ENCODE measurements around the gene HPS4. TPM values are rescaled to one million over a fixed set of nuclear protein-coding genes. Genes with fewer than 3 reads are reported as not detected.

Gene HPS4
- total RNA-seq, 1 donor from 2014 or later, result 11.9 TPM

DNA sequence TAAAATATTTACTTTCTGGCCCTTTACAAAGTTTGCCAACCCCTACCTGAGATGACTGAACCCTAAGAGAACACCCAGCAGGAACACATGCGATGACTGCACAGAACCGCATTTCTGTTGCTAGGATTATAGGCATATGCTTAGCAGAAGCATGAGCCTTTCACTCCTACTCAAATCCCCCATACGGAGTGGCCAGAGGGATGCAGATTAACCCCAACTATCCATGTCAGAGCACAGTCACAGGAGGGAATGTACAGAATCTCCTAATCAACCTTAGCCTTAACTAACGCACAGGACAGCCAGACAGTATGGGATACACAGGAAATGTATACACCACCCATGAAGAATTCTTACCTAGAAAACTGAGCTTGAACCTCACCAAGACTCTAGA lies 6.2 kb downstream of the HPS4 start:
- intact Hi-C loops (cut with DNase I), result no loop called here
- DNase-seq (ENCODE audit: low spot score), result no peak

DNA sequence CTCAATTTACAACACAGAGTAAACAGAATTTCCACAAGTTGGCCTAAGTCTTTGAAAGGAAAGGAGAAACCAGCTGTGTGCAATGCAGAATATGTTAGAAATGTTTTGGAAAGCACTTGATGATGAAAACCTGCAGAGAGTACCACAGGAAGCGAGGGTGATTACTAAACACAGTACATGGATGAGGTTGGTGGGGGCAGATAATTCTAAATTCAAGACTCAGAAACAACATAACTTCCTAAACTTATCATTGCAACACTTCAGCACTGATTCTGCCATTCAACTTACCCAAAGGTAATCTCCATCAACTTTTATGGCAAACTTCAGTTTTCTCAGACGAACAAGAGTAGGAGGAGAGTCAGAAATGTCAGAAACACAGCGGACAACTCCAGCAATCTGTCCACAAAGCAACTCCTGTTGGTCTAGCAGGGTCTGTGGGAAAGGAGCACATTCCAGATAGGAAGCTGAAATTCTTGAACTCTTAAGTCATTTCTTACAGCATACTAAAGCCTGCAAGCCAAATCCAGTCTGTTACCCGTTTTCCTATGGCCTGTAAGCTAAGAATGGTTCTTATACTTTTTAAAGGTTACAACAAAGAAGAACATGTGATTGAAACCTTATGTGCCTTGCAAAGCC lies 6.8 kb downstream of the HPS4 start:
- intact Hi-C loops (cut with DNase I), result no loop called here
- no peak for DNase-seq (ENCODE audit: low spot score)

DNA sequence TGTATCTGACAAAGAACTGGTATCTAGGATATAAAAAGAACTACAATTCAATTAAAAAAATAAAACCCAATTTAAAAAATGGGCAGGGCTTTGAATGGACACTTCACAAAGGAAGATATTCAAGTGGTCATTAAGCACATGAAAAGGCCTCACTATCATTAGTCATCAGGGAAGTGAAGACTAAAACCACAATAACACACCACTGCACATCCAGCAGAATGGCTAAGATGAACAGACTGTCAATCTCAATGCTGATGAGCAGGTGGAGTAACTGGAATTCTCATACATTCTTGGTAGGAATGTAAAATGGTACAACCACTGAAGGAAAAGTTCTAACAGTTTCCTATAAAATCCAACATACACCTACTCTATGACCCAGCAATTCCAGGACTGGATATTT lies 8.9 kb downstream of the HPS4 start:
- intact Hi-C loops (cut with DNase I), result no loop called here
- no peak for DNase-seq (ENCODE audit: low spot score)

DNA sequence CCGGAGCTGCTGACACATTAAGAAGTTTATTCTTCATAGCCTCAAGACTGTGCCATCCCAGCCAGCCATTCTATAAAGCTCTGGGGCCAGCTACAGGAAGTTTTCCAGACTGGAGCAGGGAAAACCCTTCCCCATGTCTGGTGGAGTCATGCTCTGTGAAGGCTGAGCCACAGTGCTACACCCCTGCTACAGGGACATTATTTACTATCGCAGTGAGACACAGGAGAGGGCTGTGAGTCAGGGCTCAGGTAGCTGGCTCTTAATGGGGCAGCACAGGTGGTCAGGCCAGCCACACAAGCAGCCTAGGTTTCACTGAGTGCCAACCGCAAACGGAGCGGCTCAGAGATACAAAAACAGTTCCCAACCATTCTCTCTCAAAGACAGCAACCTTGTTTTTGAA lies 12.1 kb downstream of the HPS4 start:
- intact Hi-C loops (cut with DNase I), result no loop called here
- DNase-seq (ENCODE audit: low spot score), result no peak

DNA sequence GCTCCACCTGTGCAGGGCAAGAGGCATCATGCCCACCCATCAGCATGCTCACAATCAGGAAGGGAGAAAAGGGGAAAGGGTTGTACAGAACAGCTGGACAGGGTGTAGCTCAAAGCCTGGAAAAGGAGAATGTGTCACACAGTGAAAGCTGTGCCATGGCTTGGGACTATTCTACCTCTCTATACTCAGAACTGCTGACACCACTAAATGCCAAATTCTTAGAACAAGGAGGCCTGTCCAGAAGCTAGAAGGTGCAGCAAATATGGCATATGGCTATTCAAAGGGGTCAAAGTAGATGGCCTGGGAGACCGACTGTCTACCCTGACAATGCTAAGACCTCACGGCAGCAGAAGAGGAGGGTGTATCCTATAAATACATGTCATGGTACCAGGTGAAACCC lies 12.8 kb downstream of the HPS4 start:
- DNase-seq (ENCODE audit: low spot score), result no peak
- intact Hi-C loops (cut with DNase I), result no loop called here

DNA sequence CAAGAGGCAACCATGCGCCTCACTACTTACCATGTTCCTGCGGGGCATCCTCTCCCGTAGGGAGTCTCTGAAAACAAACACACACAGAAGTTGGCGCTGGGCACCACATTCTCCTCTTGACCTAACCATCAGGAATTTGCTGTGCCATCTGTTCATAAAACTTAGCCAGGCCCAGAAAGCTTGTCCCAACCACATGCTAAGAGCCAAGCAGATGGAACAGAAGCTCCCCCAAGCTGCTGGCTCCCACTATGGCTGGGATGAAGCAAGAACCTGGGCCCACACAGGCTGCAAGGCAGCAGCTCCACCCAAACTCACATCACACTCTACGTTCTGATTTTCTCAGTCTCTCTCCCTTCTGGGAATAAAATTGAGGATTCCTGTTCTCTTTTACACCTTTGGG lies 17.4 kb downstream of the HPS4 start:
- intact Hi-C loops (cut with DNase I), result no loop called here
- no peak for DNase-seq (ENCODE audit: low spot score)

DNA sequence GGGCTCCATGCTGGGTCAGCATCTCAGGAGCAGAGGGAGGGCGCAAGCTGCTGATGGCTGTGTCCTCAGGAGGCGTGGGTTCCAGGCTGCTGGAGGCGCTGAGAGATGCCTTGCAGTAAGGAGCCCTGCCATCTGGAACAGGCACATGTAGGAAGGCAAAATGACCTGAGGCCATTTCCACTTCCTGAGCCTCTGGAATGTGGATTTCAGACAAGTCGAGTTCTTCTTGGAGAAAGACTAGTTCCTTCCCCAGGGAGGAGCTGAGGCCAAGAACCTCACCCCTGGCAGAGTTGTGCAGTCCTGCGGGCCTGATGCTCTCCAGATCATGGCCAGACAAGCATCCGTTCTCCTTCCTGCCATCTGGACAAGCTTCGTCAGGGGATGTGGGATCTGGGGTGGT lies 19.3 kb downstream of the HPS4 start:
- intact Hi-C loops (cut with DNase I), result loop anchor here (5.0 kb wide), 1 partner anchor 97 kb away; no protein-coding TSS in a partner anchor
- no peak for DNase-seq (ENCODE audit: low spot score)

DNA sequence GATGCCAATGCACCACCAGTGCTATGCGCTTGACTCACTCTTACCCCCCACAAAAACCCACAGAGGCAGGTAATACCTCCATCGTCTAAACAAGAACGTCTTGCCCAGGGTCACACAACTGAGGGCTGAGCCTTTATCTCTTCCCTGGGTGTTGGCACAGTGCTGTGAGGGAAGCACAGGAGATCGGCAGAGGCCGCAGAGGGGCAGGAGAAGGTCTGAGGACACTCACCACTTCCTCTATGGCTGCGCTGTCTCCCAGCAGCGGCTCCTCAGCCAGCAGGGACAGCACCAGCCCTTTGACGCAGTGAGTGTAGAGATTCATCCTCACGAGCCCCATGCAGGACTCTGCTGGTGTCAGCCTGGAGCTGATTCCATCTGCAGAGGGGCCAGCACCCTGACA lies 19.9 kb downstream of the HPS4 start:
- no peak for DNase-seq (ENCODE audit: low spot score)
- intact Hi-C loops (cut with DNase I), result loop anchor here (5.0 kb wide), 1 partner anchor 96 kb away; no protein-coding TSS in a partner anchor

DNA sequence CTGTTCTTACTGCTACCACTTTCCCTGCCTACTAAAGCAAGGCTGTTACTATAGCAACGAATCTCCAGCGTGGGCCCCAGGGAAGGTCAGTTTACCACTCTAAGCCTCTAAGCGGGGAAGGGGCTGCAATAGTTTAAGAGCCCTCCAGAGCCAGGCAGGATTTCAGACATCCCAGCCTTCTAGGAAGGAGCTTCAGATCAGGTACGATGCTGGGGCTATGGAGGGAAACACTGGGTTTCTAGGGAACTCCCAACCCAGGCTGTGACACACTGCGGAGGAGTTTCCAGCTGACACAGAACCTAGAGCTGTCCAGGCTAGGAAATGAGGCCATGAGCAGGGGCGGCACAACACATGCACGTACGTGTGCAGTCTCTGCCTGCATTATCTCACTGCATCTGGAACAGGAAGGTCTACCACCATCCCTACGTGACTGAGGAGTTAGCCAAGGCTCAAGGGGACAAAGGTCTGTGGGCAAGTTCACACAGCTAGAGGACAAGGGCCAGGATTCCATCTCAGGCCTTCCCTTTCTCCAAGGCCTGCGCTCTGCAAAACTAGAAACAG lies 20.4 kb downstream of the HPS4 start:
- intact Hi-C loops (cut with DNase I), result loop anchor here (5.0 kb wide), 1 partner anchor 96 kb away; no protein-coding TSS in a partner anchor

DNA sequence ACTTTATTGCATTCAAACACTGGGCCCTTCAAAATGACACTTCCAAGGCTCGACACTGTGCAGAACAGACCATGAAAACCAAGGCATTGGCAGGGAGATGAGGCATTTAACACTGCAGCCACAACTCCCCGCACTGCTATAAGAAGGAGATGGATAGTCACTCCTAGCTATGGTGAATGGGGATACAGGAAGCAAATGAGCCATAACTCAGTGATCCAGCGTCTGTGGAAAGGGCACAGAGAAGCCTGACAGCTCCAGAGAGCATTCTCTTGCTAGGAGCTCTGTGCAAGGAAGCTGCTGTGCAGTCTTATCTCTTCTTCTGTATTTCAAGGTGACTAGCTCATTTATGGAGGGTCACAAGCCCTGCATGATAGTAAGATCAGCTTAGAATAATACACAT lies 20.9 kb downstream of the HPS4 start:
- no peak for DNase-seq (ENCODE audit: low spot score)
- intact Hi-C loops (cut with DNase I), result loop anchor here (5.0 kb wide), 1 partner anchor 95 kb away; no protein-coding TSS in a partner anchor

More for the DNA sequence above, 20.4 kb downstream of the HPS4 start:
- no peak for DNase-seq (ENCODE audit: low spot score)

DNA sequence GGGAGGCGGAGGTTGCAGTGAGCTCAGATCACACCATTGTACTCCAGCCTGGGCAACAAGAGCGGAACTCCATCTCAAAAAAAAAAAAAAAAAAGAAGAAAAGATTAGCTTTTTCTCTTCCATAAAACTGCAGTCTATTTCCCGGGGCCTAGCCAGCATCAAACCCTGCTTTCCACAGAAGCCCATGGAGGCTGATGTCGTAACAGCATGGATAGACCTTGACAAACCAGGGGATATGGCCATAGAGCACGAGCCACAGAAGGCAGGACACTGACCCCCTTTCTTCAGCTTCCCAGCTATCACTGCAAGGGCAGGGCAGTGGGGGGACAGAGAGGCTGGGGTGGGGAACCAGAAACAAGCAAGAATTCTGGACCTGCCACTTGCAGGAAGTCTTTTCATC lies 21.5 kb downstream of the HPS4 start:
- intact Hi-C loops (cut with DNase I), result loop anchor here (5.0 kb wide), 1 partner anchor 95 kb away; no protein-coding TSS in a partner anchor
- no peak for DNase-seq (ENCODE audit: low spot score)

DNA sequence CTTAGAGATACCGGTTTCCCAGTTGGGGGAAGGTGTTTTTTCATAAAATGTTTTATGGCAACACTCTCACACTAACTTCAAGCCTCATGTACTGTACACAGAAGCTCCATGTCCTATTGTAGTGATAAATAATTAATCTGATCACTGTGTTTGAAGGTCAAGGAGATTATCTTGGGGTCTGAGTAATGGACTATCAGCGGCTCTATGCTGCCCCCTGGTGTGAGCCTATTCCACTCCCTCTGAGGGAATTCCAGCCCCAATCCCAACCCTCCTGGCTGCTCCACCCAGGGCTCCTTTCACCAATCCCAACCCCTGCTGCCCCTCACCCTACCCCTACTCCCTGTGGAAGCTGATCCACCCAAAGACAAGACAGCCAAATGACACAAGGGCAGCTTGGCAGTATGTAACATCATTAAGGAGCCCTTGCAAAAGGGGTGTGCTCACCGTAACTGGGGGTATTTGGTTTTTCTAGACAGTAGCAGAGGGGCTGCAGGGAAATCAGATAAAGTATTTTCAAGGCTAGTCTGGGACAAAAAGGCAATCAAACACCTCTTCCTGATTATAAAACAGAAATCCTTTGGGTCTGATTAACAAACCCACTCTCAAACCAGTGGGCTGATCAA lies 22.3 kb downstream of the HPS4 start:
- intact Hi-C loops (cut with DNase I), result loop anchor here (5.0 kb wide), 1 partner anchor 94 kb away; no protein-coding TSS in a partner anchor
- DNase-seq (ENCODE audit: low spot score), result no peak

DNA sequence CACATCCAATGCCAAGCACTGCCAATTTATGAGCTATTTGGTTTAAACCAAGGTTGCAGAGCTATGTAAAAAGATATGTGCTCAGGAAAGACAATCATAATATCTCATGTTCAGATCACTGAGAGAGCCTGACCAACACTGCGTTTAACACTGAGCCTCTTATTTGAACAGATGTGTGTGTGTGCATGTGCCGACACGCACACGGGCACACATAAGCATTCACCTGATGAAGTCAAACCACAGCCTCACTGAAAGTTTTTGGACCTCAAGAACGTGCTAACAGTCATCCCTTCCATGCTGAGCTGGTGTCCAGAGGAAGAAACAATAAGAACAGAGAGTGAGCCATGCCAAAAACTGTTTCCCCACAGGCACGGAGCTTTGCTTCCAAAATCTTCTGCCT lies 23.4 kb downstream of the HPS4 start:
- intact Hi-C loops (cut with DNase I), result loop anchor here (5.0 kb wide), 1 partner anchor 93 kb away; no protein-coding TSS in a partner anchor
- DNase-seq (ENCODE audit: low spot score), result no peak

DNA sequence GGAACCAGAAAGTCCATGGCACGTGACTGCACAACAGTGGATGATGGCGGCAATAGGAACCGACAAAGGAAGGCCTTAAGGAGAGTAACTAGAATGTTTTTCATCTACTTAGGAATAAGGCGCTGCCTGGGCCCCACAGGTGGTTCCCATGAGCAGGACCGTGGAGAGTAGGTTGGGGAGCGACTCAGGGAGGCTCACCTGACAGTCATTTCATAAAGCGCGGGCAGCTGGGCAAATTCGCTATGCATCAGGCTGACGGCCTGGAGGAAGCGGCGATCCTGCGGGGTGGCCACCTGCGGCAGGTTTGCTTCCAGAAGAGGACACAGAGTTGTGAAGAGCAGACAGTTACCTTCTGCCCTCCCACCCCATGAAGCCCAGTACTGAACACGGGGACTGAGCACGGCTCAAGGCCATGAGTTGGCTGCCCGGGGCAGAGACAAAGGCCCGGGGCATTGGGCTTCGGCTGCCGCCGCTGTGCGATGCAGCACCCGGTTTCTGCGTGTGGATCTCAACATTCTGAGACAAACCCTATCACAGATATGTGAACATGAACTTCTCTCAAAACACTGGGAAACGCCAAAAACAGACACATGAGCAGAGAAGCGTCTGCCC lies 25.8 kb downstream of the HPS4 start:
- DNase-seq (ENCODE audit: low spot score), result no peak
- intact Hi-C loops (cut with DNase I), result no loop called here

DNA sequence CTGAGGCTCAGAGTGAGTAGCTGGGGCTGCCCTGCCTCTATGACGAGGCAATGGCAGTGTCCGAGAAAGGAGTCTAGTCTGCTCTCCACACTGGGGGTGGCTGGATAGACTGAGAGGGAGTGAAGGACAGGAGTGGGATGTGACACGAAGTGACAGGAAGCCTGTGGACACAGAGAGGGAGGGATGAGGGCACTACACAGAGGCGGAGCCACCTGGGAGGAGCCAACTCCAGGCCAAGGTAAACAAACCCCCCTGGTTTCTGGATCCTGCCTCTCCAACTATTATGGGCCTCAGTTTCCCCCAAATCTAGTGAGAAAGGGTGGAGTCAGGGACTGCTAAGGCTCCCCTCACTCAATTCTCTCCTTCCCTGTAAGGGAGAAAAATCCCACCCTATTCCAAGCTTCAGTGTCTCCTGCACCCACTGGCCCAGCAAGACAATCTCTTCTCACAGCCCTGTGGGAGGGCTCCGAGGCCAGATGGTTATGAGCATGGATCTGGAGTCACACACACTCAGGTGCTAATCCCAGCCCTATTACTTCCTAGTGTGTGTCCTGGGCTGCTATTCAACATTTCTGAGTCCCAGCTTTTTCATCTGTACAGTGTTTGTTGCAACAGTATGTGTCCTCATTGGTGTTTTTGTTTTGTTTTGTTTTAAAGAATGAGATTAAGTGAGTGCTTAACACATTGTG lies 29.6 kb downstream of the HPS4 start:
- intact Hi-C loops (cut with DNase I), result loop anchor here (2.0 kb wide), 1 partner anchor 61 kb away; no protein-coding TSS in a partner anchor
- no peak for DNase-seq (ENCODE audit: low spot score)

DNA sequence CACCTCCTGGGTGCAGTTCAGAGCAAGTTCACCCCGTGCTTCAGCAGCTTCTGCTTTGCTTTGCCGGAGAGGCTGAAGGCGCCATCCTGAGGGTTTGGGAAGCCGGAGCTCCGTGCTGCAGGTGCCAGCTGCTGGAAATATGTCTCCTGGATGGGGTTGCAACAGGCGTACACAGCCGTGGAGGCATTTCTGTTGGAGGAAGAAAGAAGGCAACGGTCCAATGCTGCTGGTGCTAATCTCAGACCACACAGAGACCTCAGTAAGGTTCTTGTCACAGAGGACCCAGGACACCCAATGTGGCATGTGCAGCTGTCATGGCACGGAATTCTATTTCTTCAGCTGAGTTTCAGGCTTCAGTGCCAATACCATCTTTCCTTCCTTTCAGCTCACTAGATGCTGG lies 30.4 kb downstream of the HPS4 start:
- intact Hi-C loops (cut with DNase I), result loop anchor here (2.0 kb wide), 1 partner anchor 60 kb away; no protein-coding TSS in a partner anchor
- DNase-seq (ENCODE audit: low spot score), result no peak

DNA sequence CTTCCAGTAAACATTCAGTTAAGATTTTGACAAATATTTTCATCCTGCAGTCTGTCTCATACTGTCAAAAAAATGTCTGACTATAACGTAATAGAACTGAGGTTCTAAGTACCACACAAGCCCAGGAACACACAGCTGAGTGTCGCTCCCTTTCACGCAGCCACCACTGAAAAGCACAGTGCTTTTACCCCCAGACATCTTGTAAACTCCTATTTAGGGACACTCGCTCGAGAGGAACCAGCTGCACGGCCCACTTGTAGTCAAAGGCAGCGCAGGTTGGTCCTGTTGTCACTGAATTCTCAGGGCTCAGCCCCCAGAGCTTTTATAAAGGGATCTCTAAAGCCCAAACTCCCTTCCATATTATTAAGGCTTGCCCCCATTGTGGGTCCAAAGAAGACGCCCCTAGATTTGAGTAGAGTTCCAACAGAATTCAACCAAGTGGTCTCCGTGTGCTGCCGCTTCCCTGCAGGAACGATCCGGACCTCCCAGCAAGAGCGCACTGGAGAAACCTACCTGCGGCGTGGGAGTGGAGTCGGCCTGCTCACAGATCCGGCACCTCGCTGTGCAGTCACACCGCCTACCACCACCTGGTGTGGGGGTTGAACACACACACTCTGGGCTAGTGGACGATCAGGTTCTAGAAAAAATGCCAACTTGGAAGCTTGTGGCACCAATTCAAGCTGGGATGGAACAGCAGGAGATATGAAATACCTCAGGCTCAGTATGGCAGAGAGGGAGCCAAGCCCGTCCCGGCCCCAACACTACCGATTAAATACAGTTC lies 31.2 kb downstream of the HPS4 start:
- no peak for DNase-seq (ENCODE audit: low spot score)
- intact Hi-C loops (cut with DNase I), result loop anchor here (2.0 kb wide), 1 partner anchor 60 kb away; no protein-coding TSS in a partner anchor

DNA sequence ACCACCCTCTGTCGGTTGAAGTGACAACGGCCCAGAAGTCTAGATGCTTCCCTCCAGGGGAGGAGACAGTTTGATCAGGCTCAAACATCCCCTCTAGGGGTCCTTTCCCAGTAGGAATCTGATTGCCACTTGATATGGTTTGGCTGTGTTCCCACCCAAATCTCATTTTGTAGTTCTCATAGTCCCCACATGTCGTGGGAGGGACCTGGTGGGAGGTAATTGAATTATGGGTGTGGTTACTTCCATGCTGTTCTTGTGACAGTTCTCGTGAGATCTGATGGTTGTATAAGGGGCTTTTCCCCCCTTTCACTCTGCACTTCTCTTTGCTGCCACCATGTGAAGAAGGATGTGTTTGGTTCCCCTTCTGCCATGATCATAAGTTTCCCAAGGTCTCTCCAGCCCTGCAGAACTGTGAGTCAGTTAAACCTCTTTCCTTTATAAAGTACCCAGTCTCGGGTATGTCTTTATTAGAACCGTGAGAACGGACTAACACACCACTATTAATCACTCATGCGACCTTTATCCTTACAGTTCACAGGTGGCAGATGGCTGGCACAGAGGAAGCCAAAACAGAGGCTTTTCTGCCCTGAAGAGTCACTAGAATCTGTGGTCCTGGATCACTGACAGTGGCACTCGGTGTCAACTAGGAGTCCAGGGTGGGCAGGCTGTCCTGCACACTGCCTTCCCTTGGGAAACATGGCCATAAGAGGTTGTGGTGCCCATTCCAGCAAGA lies 33.0 kb downstream of the HPS4 start:
- intact Hi-C loops (cut with DNase I), result no loop called here
- DNase-seq (ENCODE audit: low spot score), result no peak

All from cardiac septum (tissue), 1 donor.